ENCODE measurements around the gene ESPL1.

DNA sequence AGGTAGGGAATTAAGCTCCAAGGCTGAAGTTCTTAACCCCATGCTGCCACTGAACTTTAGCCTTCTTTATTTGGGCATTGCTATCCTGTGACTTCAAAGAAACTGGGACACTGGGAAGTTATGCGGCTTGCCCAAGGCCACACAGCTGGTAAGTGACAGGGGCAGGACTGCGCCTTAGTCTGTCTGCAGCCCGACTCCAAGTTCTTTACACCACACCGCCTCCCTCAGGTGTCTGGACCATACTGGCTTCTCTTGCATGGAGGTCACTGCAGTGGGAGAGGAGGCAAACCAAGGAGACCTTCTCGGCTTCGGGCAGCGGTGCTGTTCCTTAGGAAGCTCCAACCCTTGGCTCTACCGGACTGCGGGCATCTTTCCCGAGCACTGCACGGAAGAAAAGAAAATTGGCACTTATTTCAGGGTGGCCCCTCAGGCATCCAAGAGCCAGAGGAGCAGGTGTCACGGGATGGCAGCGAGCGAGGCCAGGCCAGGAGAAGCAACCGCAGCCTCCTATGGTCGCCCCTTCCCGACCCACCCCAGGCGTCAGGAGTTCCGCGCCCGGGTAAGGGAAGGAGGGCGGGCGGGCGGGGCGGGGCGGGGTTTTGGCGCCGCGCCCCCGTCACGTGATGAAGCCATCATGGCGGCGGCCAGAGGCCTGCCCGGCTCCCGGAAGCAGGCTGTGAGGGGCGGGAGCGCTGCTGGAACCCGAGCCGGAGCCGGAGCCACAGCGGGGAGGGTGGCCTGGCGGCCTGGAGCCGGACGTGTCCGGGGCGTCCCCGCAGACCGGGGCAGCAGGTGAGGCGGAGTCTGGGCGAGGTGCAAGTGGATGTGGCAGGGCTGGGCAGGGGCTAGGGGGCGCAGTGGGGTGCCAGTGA, 16.4 kb upstream of the ESPL1 start:
- TF ChIP-seq EZH2phosphoT487 (IDR thresholded peaks at IDR 0.05; ENCODE audit: insufficient read depth, low read depth) (no peak), EZH2 (IDR thresholded peaks at IDR 0.05; ENCODE audit: insufficient read depth, poor library complexity, severe bottlenecking) (no peak)
